HepG2 (cell line): ENCODE results near the gene UBE3D. TPM values are rescaled to one million over a fixed set of nuclear protein-coding genes. Genes with fewer than 3 reads are reported as not detected.
"Not testable (repeated sequence)": the region's sequence is repeated elsewhere in the genome, so short reads cannot be mapped to it uniquely, and the experiment has no call there.

Experiments used
- ATAC-seq: fragments of 200-7000 bp; cut with Tn5 transposase; 3 replicates; pipeline ENCODE4 v1.9.1; 2020; ENCODE audit warnings: mild to moderate bottlenecking, moderate library complexity
- BruUV-seq: library from RNA; stranded (reverse); fragments of 400-500 nt; replicated peaks from 2 replicates; lab custom pipeline; 2021; lab: Mats Ljungman, UMichigan
- CTCF ChIA-PET: fragments of 300-600 bp; formaldehyde crosslinking; extraction: SDS; loops from one replicate; lab custom pipeline; 2021; ENCODE audit warnings: low total read pairs, inconsistent platforms, low intra/inter-chr PET ratio; lab: Yijun Ruan, JAX
- POLR2A ChIA-PET: fragments of 350-600 bp; sonication (Branson Sonifier 250); formaldehyde crosslinking; loops from one replicate; lab custom pipeline; 2020; ENCODE audit warnings: antibody characterized with exemption, inconsistent platforms; lab: Yijun Ruan, JAX
- DNase-seq: peaks from one replicate; pipeline ENCODE4 v3.0.0-alpha.2; 2015; ENCODE audit warnings: low spot score
- FAIRE-seq: peaks from 3 replicates; lab custom pipeline; 2011; peaks lifted over from hg19 to GRCh38; lab: Jason Lieb, UNC
- H2AFZ ChIP-seq: one replicate; pipeline ENCODE4 v1.6.1; 2011; ENCODE audit warnings: low read length, inconsistent platforms
- H3K27ac ChIP-seq: fragments of 300-600 bp; 3 replicates; pipeline ENCODE4 v1.8.0; 2011; ENCODE audit warnings: mixed run types, mild to moderate bottlenecking, mixed read lengths, low read length, inconsistent platforms; ENCODE audit not compliant: insufficient read depth; ENCODE audit errors: extremely low read length
- H3K27me3 ChIP-seq, 2 experiments: fragments of 200-600 bp in 1 of 2; 2 replicates in 1 of 2; 3 replicates in 1 of 2; pipeline versions ENCODE4 v1.6.0 to v1.8.0; 2011; ENCODE audit warnings: low read length in 2 of 2, mild to moderate bottlenecking in 2 of 2, moderate library complexity in 2 of 2, inconsistent platforms in 1 of 2; ENCODE audit not compliant: insufficient read depth in 2 of 2, control insufficient read depth in 1 of 2
- H3K36me3 ChIP-seq, 2 experiments: fragments of 200-600 bp in 1 of 2; replicated peaks in 1 of 2; 2 replicates in 1 of 2; 3 replicates in 1 of 2; pipeline versions ENCODE4 v1.5.1 to v1.8.0; 2011; ENCODE audit warnings: low read length in 2 of 2, inconsistent platforms in 1 of 2; ENCODE audit not compliant: insufficient read depth in 2 of 2, control insufficient read depth in 1 of 2
- H3K4me1 ChIP-seq: 2 replicates; pipeline ENCODE4 v1.5.1; 2012; ENCODE audit warnings: low read length, inconsistent platforms; ENCODE audit not compliant: insufficient read depth
- H3K4me2 ChIP-seq: 2 replicates; pipeline ENCODE4 v1.6.0; 2011; ENCODE audit warnings: low read depth, low read length, inconsistent platforms
- H3K4me3 ChIP-seq, 3 experiments: fragments of 200-600 bp in 1 of 3; sonication (generic), shearing (Covaris generic) in 1 of 3; replicated peaks in 1 of 3; 2 replicates each; pipeline ENCODE4 v1.5.1; 2011 to 2016; ENCODE audit warnings: low read length in 3 of 3, inconsistent platforms in 2 of 3, low read depth in 2 of 3, mild to moderate bottlenecking in 2 of 3, control low read depth in 1 of 3, mixed read lengths in 1 of 3; ENCODE audit not compliant: insufficient read depth in 1 of 3
- H3K79me2 ChIP-seq: one replicate; pipeline ENCODE4 v1.6.1; 2011; ENCODE audit warnings: low read length, inconsistent platforms; ENCODE audit not compliant: insufficient read depth
- H3K9ac ChIP-seq: 2 replicates; pipeline ENCODE4 v1.6.0; 2011; ENCODE audit warnings: mild to moderate bottlenecking, low read depth, low read length, inconsistent platforms; ENCODE audit not compliant: insufficient read depth
- H3K9me3 ChIP-seq: 2 replicates; pipeline ENCODE4 v1.5.1; 2012; ENCODE audit warnings: mild to moderate bottlenecking, low read length
- H4K20me1 ChIP-seq: 2 replicates; pipeline ENCODE4 v1.6.0; 2011; ENCODE audit warnings: inconsistent platforms, mild to moderate bottlenecking, low read length, moderate library complexity; ENCODE audit not compliant: insufficient read depth
- FUBP1 ChIP-seq: sonication (generic); formaldehyde crosslinking; IDR thresholded peaks from 2 replicates; pipeline ENCODE4 v1.5.1; 2020; ENCODE audit warnings: missing genetic modification reagents, mild to moderate bottlenecking, borderline replicate concordance
- MATR3 ChIP-seq: sonication (generic); formaldehyde crosslinking; IDR thresholded peaks from 2 replicates; pipeline ENCODE4 v1.4.0; 2020; ENCODE audit warnings: missing genetic modification reagents
- MTF1 ChIP-seq: sonication (generic); formaldehyde crosslinking; IDR thresholded peaks from 2 replicates; pipeline ENCODE4 v1.5.0; 2020; ENCODE audit warnings: missing genetic modification reagents
- NKX3-1 ChIP-seq: sonication (generic); formaldehyde crosslinking; IDR thresholded peaks from 2 replicates; pipeline ENCODE4 v1.5.0; 2020; ENCODE audit warnings: missing genetic modification reagents
- SNAI1 ChIP-seq: sonication (generic); formaldehyde crosslinking; IDR thresholded peaks from 2 replicates; pipeline ENCODE4 v1.5.0; 2020; ENCODE audit warnings: mild to moderate bottlenecking, missing genetic modification reagents, borderline replicate concordance
- STAT5B ChIP-seq: sonication (generic); formaldehyde crosslinking; IDR thresholded peaks from 2 replicates; pipeline ENCODE4 v1.4.0; 2020; ENCODE audit warnings: missing genetic modification reagents
- TERF1 ChIP-seq: sonication (generic); formaldehyde crosslinking; IDR thresholded peaks from 2 replicates; pipeline ENCODE4 v1.8.0; 2022; ENCODE audit warnings: mild to moderate bottlenecking, missing genetic modification reagents, moderate library complexity
- ZNF7 ChIP-seq: IDR thresholded peaks from 2 replicates; pipeline ENCODE4 v1.6.1; 2016; ENCODE audit warnings: missing biosample characterization, missing genetic modification reagents
- WGBS: methylation state at CpG from one replicate; pipeline ENCODE4 v1.1.6; 2017; ENCODE audit warnings: low lambda C conversion rate; 5-methylcytosine and 5-hydroxymethylcytosine counted together
- in situ Hi-C: cut with HindIII; loops from 2 replicates; pipeline ENCODE4 v1.10.0; 2017; ENCODE audit warnings: low pct_unique_long_range_greater_than_20kb; ENCODE audit not compliant: extremely low pct_ligation_motif_present
- intact Hi-C: fragments of 100-400 bp; cut with micrococcal nuclease; formaldehyde crosslinking; loops from one replicate; pipeline ENCODE4 v1.10.0; 2022; ENCODE audit not compliant: unreplicated experiment
- polyA plus RNA-seq, 8 experiments: library from polyadenylated mRNA; depleted of rRNA in 3 of 8; stranded (reverse) in 7 of 8; unstranded in 1 of 8; fragments of >200 nt; fragmentation: Illumina TruSeq in 4 of 8; extraction: Trizol in 4 of 8; gene quantifications; 2 replicates each; pipeline versions ENCODE4 v1.2.1 to v1.2.3, GENCODE V29; 2011 to 2016; ENCODE audit warnings: low read depth in 4 of 8, missing spikeins in 1 of 8, mixed read lengths in 1 of 8; ENCODE audit not compliant: insufficient read depth in 1 of 8
- total RNA-seq, 5 experiments: library from RNA; depleted of rRNA; stranded (reverse); fragments of >200 nt; fragmentation: Illumina TruSeq; extraction: Trizol; gene quantifications; 2 replicates each; pipeline ENCODE4 v1.2.3, GENCODE V29; 2016; ENCODE audit warnings: low read depth in 1 of 5

The UBE3D gene
- total and polyA plus RNA-seq, 2 of the 13 experiments (the other 11 are each of a cell fraction or from before 2014, with no cell fraction given) = 5.1 to 11.4 TPM

- CTCF ChIA-PET, H3K9me3 ChIP-seq, in situ Hi-C loops, intact Hi-C loops, DNase-seq, H3K27me3 ChIP-seq, H3K36me3 ChIP-seq, POLR2A ChIA-PET, H3K9ac ChIP-seq, H3K4me1 ChIP-seq, H3K27ac ChIP-seq, FAIRE-seq, BruUV-seq, ATAC-seq, H4K20me1 ChIP-seq, H3K4me2 ChIP-seq, H3K79me2 ChIP-seq, H2AFZ ChIP-seq, H3K4me3 ChIP-seq: not testable (repeated sequence)
- WGBS = 4% methylated on average over 5 of the region's 5 CpGs
Measured at GRCh38 chr6:82856077-82856476, 209.6 kb downstream of the UBE3D start.

GRCh38 chr6:82852904-82853303 is 212.7 kb downstream of the UBE3D start:
- H3K4me3 ChIP-seq, POLR2A ChIA-PET: not testable (repeated sequence)
- WGBS = 1% methylated on average over 3 of the region's 3 CpGs

GRCh38 chr6:82843291-82843885 is 222.3 kb downstream of the UBE3D start:
- Histone ChIP-seq H3K4me2 (no peak overlapping the region), H3K79me2 (no peaks in the 10 kb centered on the region), H2AFZ (no peak overlapping the region), H3K9ac (no peak overlapping the region), H3K9me3 (no peaks in the 10 kb centered on the region), H4K20me1 (no peaks in the 10 kb centered on the region), H3K36me3 (no peaks in the 10 kb centered on the region), H3K27me3 (no peaks in the 10 kb centered on the region), H3K4me3 (no peak overlapping the region), H3K27ac (no peak overlapping the region), H3K4me1 (no peaks in the 10 kb centered on the region)
- ATAC-seq (no peak), DNase-seq (no peak), FAIRE-seq (no peak)
- in situ Hi-C loops = no loop called here
- intact Hi-C loops = no loop called here
- no TSS peak for BruUV-seq
- ChIA-PET CTCF (no interaction called here), POLR2A (no interaction called here)
- TF ChIP-seq FUBP1 (no peak), ZNF7 (no peak), MATR3 (CRISPR knock-in tag) (no peak), STAT5B (CRISPR knock-in tag) (no peak), TERF1 (CRISPR knock-in tag) (no peak), MTF1 (CRISPR knock-in tag) (no peak), NKX3-1 (CRISPR knock-in tag) (no peak), SNAI1 (CRISPR knock-in tag) (no peak)

More at GRCh38 chr6:82852904-82853303, 212.7 kb downstream of the UBE3D start:
- FAIRE-seq, H3K27ac ChIP-seq, H4K20me1 ChIP-seq, in situ Hi-C loops, H3K36me3 ChIP-seq, H3K9me3 ChIP-seq, H3K4me2 ChIP-seq, H2AFZ ChIP-seq, H3K79me2 ChIP-seq, H3K27me3 ChIP-seq, BruUV-seq, DNase-seq, H3K4me1 ChIP-seq, intact Hi-C loops, ATAC-seq, CTCF ChIA-PET, H3K9ac ChIP-seq: not testable (repeated sequence)
